PFSK-1 (cell line): ENCODE data around the gene ACIN1.

Source experiments
- POLR2AphosphoS5 ChIP-seq: IDR thresholded peaks from 2 replicates; pipeline ENCODE4 v1.6.1; 2012; ENCODE audit warnings: low read depth, mild to moderate bottlenecking, control low read depth, low read length, moderate library complexity
- TAF1 ChIP-seq: IDR thresholded peaks from 2 replicates; pipeline ENCODE4 v1.6.1; 2012; ENCODE audit warnings: low read length, control low read depth, borderline replicate concordance; ENCODE audit not compliant: insufficient read depth
- TF ChIP-seq, protein P1 (sequence below), 2 experiments: IDR thresholded peaks; 2 replicates each; pipeline versions ENCODE4 v1.6.1 to v1.8.0; 2011 to 2012; ENCODE audit warnings: low read depth in 2 of 2, low read length in 2 of 2, control low read depth in 1 of 2, inconsistent platforms in 1 of 2, mild to moderate bottlenecking in 1 of 2, moderate library complexity in 1 of 2; ENCODE audit not compliant: insufficient read depth in 1 of 2

DNA sequence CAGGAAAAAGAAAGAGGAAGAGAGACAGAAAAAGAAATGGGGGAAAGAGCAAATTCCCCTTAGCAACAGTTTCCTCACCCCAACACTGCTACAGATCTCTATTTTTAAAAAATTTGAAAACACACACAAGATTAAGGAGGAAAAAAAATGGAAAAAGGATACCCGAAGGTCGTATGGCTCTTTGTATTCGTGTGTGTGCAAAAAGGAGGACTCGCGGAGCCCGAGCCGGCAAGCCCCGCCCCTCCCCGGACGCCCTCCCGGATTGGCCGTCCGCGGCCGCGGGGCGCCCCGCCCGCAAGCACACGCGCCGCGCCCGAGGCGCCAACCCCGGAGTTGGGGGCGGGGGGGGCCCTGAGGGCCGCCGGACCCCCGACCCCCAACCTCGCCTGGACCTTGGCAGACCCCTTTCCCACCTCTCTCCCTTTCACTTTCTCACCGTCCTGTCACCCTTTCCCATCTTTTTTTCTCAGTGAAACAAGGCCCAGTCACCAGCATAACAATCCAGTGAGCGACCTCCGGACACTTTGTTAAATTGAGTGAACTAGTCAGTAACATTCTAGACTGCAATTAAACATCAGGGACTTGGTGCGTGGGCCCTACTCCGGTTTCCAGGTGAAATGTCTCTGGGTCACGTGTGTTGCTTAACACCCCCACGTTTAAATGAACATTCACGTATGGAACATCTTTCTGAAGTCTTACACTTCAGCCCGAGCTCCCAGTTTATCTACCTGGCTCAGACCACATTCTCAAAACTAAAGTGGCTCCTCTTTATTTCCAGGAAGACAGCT, 84.8 kb downstream of the ACIN1 start, which contains the start of gene C14orf93:
- TF ChIP-seq TAF1: peak; percentile 63; the same call in 1 of the 2 replicates
- TF ChIP-seq POLR2AphosphoS5: peak; percentile 40; the same call in 1 of the 2 replicates
- TF ChIP-seq, protein P1, sequence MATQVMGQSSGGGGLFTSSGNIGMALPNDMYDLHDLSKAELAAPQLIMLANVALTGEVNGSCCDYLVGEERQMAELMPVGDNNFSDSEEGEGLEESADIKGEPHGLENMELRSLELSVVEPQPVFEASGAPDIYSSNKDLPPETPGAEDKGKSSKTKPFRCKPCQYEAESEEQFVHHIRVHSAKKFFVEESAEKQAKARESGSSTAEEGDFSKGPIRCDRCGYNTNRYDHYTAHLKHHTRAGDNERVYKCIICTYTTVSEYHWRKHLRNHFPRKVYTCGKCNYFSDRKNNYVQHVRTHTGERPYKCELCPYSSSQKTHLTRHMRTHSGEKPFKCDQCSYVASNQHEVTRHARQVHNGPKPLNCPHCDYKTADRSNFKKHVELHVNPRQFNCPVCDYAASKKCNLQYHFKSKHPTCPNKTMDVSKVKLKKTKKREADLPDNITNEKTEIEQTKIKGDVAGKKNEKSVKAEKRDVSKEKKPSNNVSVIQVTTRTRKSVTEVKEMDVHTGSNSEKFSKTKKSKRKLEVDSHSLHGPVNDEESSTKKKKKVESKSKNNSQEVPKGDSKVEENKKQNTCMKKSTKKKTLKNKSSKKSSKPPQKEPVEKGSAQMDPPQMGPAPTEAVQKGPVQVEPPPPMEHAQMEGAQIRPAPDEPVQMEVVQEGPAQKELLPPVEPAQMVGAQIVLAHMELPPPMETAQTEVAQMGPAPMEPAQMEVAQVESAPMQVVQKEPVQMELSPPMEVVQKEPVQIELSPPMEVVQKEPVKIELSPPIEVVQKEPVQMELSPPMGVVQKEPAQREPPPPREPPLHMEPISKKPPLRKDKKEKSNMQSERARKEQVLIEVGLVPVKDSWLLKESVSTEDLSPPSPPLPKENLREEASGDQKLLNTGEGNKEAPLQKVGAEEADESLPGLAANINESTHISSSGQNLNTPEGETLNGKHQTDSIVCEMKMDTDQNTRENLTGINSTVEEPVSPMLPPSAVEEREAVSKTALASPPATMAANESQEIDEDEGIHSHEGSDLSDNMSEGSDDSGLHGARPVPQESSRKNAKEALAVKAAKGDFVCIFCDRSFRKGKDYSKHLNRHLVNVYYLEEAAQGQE (IDR thresholded peaks at IDR 0.05; ENCODE audit: insufficient read depth in 1 of 2, low read depth in 2 of 2, low read length in 2 of 2): no peak
